Thyroid gland (tissue), 4 donors: ENCODE data around the gene MSH5.

Experiments
- POLR2A ChIP-seq, 2 donors: fragments of 450-650 bp; IDR thresholded peaks; one replicate each; pipeline ENCODE4 v1.6.1; 2017; ENCODE audit warnings: antibody characterized with exemption in 2 of 2, mild to moderate bottlenecking in 2 of 2, moderate library complexity in 1 of 2
- TF ChIP-seq, protein P1 (sequence below), 6 experiments: fragments of 200-600 bp in 3 of 6; fragments of 450-650 bp in 3 of 6; sonication (generic) in 3 of 6; IDR thresholded peaks; one replicate each; pipeline ENCODE4 v1.5.1; 2016 to 2019; ENCODE audit warnings: antibody characterized with exemption in 6 of 6, mild to moderate bottlenecking in 2 of 6, inconsistent platforms in 1 of 6, moderate library complexity in 1 of 6

GRCh38 chr6:31794294-31794865, 54.6 kb downstream of the MSH5 start:
- TF ChIP-seq, protein P1, sequence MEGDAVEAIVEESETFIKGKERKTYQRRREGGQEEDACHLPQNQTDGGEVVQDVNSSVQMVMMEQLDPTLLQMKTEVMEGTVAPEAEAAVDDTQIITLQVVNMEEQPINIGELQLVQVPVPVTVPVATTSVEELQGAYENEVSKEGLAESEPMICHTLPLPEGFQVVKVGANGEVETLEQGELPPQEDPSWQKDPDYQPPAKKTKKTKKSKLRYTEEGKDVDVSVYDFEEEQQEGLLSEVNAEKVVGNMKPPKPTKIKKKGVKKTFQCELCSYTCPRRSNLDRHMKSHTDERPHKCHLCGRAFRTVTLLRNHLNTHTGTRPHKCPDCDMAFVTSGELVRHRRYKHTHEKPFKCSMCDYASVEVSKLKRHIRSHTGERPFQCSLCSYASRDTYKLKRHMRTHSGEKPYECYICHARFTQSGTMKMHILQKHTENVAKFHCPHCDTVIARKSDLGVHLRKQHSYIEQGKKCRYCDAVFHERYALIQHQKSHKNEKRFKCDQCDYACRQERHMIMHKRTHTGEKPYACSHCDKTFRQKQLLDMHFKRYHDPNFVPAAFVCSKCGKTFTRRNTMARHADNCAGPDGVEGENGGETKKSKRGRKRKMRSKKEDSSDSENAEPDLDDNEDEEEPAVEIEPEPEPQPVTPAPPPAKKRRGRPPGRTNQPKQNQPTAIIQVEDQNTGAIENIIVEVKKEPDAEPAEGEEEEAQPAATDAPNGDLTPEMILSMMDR (IDR thresholded peaks at IDR 0.05), result no peak
- TF ChIP-seq POLR2A (IDR thresholded peaks at IDR 0.05), result no peak
